Kidney (tissue), 14 donors: ENCODE measurements around the gene DCTN2. TPM values are rescaled to one million over a fixed set of nuclear protein-coding genes. Genes with fewer than 3 reads are reported as not detected.
"Not testable (repeated sequence)": the region's sequence is repeated elsewhere in the genome, so short reads cannot be mapped to it uniquely, and the experiment has no call there.

Experiments
- DNase-seq, 5 donors: peaks; one replicate each; pipeline ENCODE4 v3.0.0-alpha.2; 2013 to 2020
- FAIRE-seq: peaks from 2 replicates; lab custom pipeline; 2012; peaks lifted over from hg19 to GRCh38; lab: Jason Lieb, UNC
- H3K27ac ChIP-seq, 2 donors: one replicate each; pipeline ENCODE4 v1.7.0; 2013; ENCODE audit warnings: low read depth in 2 of 2, low read length in 2 of 2, inconsistent platforms in 1 of 2
- H3K27me3 ChIP-seq: one replicate; pipeline ENCODE4 v1.7.1; 2013; ENCODE audit warnings: low read length, inconsistent platforms; ENCODE audit not compliant: control insufficient read depth, insufficient read depth
- H3K36me3 ChIP-seq, 3 donors: one replicate each; pipeline versions ENCODE4 v1.7.0 to v1.7.1; 2013; ENCODE audit warnings: low read length in 3 of 3, control low read depth in 1 of 3, inconsistent platforms in 1 of 3; ENCODE audit not compliant: insufficient read depth in 3 of 3, control insufficient read depth in 2 of 3
- H3K4me1 ChIP-seq, 3 donors: one replicate each; pipeline versions ENCODE4 v1.7.0 to v1.7.1; 2013; ENCODE audit warnings: low read length in 3 of 3, inconsistent platforms in 1 of 3, low read depth in 1 of 3; ENCODE audit not compliant: control insufficient read depth in 2 of 3, insufficient read depth in 2 of 3
- H3K4me3 ChIP-seq, 3 donors: one replicate each; pipeline versions ENCODE4 v1.7.0 to v1.8.1; 2013; ENCODE audit warnings: low read length in 3 of 3, control low read depth in 1 of 3, inconsistent platforms in 1 of 3
- H3K9ac ChIP-seq, 3 donors: one replicate each; pipeline versions ENCODE4 v1.7.0 to v1.7.1; 2013; ENCODE audit warnings: low read length in 3 of 3, control low read depth in 1 of 3, inconsistent platforms in 1 of 3
- H3K9me3 ChIP-seq, 3 donors: one replicate each; pipeline versions ENCODE4 v1.7.0 to v1.7.1; 2013; ENCODE audit warnings: low read length in 3 of 3, control low read depth in 1 of 3, inconsistent platforms in 1 of 3; ENCODE audit not compliant: control insufficient read depth in 2 of 3, insufficient read depth in 1 of 3
- intact Hi-C: fragments of 100-400 bp; cut with DNase I; formaldehyde crosslinking; loops from one replicate; pipeline ENCODE4 v1.11.1; 2022
- polyA plus RNA-seq: library from polyadenylated mRNA; stranded (reverse); fragments of 350-450 nt; fragmentation: Illumina TruSeq; extraction: RNeasy Lipid Tissue Mini Kit (QIAGEN cat#74804); gene quantifications from one replicate; pipeline ENCODE4 v1.2.3, GENCODE V29; 2014; ENCODE audit warnings: low read depth, low replicate concordance; ENCODE audit not compliant: insufficient read depth
- total RNA-seq: library from RNA; stranded (reverse); fragmentation: NEBNext Ultra II Directional; extraction: Animal tissue kit (Norgen Biotek cat#: 25700); gene quantifications from one replicate; pipeline ENCODE4 v1.2.1, GENCODE V29; 2021
- TF ChIP-seq, protein P1 (sequence below): IDR thresholded peaks from 3 replicates; pipeline ENCODE4 v1.5.1; 2012; ENCODE audit warnings: mild to moderate bottlenecking, moderate library complexity, borderline replicate concordance; ENCODE audit not compliant: insufficient read depth; ENCODE audit errors: extremely low read depth
- donor health status: control.
- donor health status: control.
- donor health status: control.
- donor health status: control.
- donor health status: control.
- donor health status: DM: yes; HTN: yes; CAD: no.
- donor health status: Normal renal cell carcinoma (clear cell type).

DCTN2 gene
- total and polyA plus RNA-seq, 2 donors from 2014 or later, result 110 to 133 TPM

DNA sequence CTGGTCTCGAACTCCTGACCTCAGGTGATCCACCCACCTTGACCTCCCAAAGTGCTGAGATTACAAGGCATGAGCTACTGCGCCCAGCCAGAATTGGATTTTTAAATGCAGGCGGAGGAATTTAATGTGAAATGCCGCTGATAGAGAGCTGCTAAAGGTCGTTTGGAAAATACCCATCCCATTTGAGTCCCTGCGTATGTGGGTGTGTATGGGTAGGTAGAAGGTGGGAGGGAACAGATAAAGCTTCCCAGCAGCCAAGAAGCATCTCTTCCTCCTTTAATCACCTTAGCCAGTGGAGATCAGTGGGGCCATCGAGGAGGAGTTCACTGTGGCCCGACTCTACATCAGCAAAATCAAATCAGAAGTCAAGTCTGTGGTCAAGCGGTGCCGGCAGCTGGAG, 27.8 kb upstream of the DCTN2 start:
- Histone ChIP-seq H3K4me1 (no peaks in the 10 kb centered on the region), H3K27ac (no peak overlapping the region), H3K9ac (no peak overlapping the region), H3K4me3 (no peak overlapping the region), H3K27me3 (no peaks in the 10 kb centered on the region), H3K9me3 (no peaks in the 10 kb centered on the region), H3K36me3 (no peaks in the 10 kb centered on the region)
- DNase-seq (no peak), FAIRE-seq (no peak)
- intact Hi-C loops, result no loop called here
- TF ChIP-seq, protein P1, sequence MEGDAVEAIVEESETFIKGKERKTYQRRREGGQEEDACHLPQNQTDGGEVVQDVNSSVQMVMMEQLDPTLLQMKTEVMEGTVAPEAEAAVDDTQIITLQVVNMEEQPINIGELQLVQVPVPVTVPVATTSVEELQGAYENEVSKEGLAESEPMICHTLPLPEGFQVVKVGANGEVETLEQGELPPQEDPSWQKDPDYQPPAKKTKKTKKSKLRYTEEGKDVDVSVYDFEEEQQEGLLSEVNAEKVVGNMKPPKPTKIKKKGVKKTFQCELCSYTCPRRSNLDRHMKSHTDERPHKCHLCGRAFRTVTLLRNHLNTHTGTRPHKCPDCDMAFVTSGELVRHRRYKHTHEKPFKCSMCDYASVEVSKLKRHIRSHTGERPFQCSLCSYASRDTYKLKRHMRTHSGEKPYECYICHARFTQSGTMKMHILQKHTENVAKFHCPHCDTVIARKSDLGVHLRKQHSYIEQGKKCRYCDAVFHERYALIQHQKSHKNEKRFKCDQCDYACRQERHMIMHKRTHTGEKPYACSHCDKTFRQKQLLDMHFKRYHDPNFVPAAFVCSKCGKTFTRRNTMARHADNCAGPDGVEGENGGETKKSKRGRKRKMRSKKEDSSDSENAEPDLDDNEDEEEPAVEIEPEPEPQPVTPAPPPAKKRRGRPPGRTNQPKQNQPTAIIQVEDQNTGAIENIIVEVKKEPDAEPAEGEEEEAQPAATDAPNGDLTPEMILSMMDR, result no peak

DNA sequence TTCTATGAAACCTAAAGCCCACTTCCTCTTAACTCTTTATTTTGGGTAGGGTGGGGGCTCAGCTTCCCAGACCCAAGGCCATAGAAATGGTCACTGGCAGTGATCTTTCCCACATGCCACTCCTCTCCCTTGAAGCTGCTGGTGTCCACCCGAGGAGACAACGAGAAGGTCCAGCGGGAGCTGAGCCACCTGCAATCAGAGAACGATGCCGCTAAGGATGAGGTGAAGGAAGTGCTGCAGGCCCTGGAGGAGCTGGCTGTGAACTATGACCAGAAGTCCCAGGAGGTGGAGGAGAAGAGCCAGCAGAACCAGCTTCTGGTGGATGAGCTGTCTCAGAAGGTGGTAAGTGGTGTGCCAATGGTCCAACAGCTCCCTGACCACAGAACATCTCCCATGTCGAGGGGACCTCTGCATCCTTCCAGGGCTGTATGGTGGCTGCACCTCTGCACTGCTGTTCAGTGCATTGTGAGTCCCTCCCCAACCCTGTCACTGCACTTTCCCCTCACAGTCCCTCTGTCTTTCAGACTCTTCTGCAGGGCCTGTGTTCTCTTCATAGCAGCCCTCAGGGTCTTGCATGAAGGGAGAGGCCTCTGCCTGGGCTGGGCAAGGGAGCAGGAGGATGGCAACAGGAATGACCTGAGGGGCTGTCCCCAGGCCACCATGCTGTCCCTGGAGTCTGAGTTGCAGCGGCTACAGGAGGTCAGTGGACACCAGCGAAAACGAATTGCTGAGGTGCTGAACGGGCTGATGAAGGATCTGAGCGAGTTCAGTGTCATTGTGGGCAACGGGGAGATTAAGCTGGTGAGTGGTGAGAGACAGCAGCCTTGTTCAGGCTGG, 25.2 kb upstream of the DCTN2 start:
- FAIRE-seq (no peak), DNase-seq (no peak)
- Histone ChIP-seq H3K36me3 (no peaks in the 10 kb centered on the region), H3K9ac (no peak overlapping the region), H3K4me1 (no peaks in the 10 kb centered on the region), H3K4me3 (no peak overlapping the region), H3K9me3 (no peaks in the 10 kb centered on the region), H3K27me3 (no peaks in the 10 kb centered on the region), H3K27ac (no peak overlapping the region)
- intact Hi-C loops, result no loop called here
- TF ChIP-seq, protein P1, result no peak

DNA sequence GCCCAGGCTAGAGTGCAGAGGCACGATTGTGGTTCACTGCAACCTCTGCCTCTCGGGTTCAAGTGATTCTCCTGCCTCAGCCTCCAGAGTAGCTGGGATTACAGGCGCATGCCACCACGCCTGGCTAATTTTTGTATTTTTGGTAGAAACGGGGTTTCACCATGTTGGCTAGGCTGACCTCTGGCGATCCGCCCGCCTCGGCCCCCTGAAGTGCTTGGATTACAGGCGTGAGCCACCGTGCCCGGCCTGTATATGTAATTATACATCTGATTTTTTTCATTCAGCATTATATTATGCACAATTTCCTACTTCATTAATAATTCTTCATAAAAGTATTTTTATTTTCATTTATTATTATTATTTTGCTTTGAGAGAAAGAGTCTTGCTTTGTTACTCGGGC, 23.4 kb upstream of the DCTN2 start:
- H3K36me3 ChIP-seq, FAIRE-seq, H3K4me3 ChIP-seq, H3K27ac ChIP-seq, DNase-seq, H3K4me1 ChIP-seq, H3K27me3 ChIP-seq, H3K9ac ChIP-seq, intact Hi-C loops, H3K9me3 ChIP-seq: not testable (repeated sequence)

DNA sequence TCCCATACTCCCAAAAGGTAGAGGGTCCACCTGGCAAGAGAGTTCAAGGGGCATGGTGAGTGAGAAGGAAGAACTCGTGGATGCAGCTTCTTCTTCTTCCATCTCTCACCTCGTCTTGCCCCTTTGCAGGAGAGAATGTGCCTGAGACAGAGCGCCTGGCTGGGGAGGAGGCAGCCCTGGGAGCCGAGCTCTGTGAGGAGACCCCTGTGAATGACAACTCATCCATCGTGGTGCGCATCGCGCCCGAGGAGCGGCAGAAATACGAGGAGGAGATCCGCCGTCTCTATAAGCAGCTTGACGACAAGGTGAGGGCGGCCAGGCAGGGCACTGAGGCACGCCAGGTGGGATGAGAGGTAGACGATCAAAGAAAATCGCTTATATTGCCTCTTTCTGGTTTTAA, 22.9 kb upstream of the DCTN2 start:
- Histone ChIP-seq H3K27ac (no peak overlapping the region), H3K36me3 (no peaks in the 10 kb centered on the region), H3K27me3 (no peaks in the 10 kb centered on the region), H3K9ac (no peak overlapping the region), H3K4me3 (no peak overlapping the region), H3K4me1 (no peaks in the 10 kb centered on the region), H3K9me3 (no peaks in the 10 kb centered on the region)
- no peak for DNase-seq
- intact Hi-C loops, result no loop called here
- FAIRE-seq, result no peak
- TF ChIP-seq, protein P1, result no peak
